ENCODE results near the gene HPCAL1. TPM values are rescaled to one million over a fixed set of nuclear protein-coding genes. Genes with fewer than 3 reads are reported as not detected.

Gene HPCAL1
- total RNA-seq, 6 experiments from 2014 or later, result 36.3 to 60.3 (median 57.2) TPM

GRCh38 chr2:10393640-10393982 is 90.9 kb downstream of the HPCAL1 start:
- Mint-ChIP-seq H3K9me3 (no peaks in the 10 kb centered on the region), H3K4me1 (ENCODE audit: low read depth) (peaks cover 34% of the 10 kb centered on the region), H3K27me3 (ENCODE audit: insufficient read depth) (peaks cover 2% of the 10 kb centered on the region; the same call in 1 of the 2 replicates), H3K27ac (no peak overlapping the region), H3K4me3 (no peak overlapping the region), H3K36me3 (ENCODE audit: low read depth) (no peaks in the 10 kb centered on the region)
- no peak for DNase-seq
- TF ChIP-seq, protein P1, sequence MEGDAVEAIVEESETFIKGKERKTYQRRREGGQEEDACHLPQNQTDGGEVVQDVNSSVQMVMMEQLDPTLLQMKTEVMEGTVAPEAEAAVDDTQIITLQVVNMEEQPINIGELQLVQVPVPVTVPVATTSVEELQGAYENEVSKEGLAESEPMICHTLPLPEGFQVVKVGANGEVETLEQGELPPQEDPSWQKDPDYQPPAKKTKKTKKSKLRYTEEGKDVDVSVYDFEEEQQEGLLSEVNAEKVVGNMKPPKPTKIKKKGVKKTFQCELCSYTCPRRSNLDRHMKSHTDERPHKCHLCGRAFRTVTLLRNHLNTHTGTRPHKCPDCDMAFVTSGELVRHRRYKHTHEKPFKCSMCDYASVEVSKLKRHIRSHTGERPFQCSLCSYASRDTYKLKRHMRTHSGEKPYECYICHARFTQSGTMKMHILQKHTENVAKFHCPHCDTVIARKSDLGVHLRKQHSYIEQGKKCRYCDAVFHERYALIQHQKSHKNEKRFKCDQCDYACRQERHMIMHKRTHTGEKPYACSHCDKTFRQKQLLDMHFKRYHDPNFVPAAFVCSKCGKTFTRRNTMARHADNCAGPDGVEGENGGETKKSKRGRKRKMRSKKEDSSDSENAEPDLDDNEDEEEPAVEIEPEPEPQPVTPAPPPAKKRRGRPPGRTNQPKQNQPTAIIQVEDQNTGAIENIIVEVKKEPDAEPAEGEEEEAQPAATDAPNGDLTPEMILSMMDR (IDR thresholded peaks at IDR 0.05), result no peak

DNA sequence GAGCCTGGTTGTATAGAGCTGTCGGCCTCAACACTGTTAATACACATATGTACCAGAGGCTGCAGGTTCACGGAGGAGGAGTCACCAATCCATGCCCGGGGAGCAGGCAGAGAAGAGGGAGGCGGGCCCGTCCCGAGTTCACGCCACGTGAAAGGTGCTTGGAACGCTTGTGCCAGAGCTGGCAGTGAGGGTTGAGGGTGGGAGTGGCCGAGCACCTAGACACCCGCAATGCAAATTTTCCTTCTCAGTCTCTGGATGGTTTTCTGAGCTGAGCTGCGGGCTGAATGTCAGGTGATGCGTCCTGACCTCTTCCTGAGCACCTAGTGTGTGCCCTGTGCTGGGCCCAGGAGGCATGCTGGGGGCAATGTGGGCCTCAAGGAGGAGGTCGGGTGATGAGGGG is 93.2 kb downstream of the HPCAL1 start:
- H3K4me1 Mint-ChIP-seq (ENCODE audit: low read depth), result peaks cover 11% of the 10 kb centered on the region
- no peaks in the 10 kb centered on the region for H3K9me3 Mint-ChIP-seq
- H3K27me3 Mint-ChIP-seq (ENCODE audit: insufficient read depth), result peaks cover 2% of the 10 kb centered on the region; the same call in 1 of the 2 replicates
- TF ChIP-seq, protein P1 (IDR thresholded peaks at IDR 0.05), result no peak
- no peak overlapping the region for H3K27ac Mint-ChIP-seq
- H3K4me3 Mint-ChIP-seq, result no peak overlapping the region
- DNase-seq, result no peak
- peaks cover 4% of the 10 kb centered on the region; the same call in 1 of the 2 replicates for H3K36me3 Mint-ChIP-seq (ENCODE audit: low read depth)

- Mint-ChIP-seq H3K4me1 (ENCODE audit: low read depth) (peaks cover 12% of the 10 kb centered on the region), H3K36me3 (ENCODE audit: low read depth) (peaks cover 4% of the 10 kb centered on the region; the same call in 1 of the 2 replicates), H3K9me3 (no peaks in the 10 kb centered on the region), H3K4me3 (no peak overlapping the region), H3K27me3 (ENCODE audit: insufficient read depth) (peaks cover 2% of the 10 kb centered on the region; the same call in 1 of the 2 replicates), H3K27ac (no peak overlapping the region)
- TF ChIP-seq, protein P1 (IDR thresholded peaks at IDR 0.05), result no peak
- no peak for DNase-seq
Observed at GRCh38 chr2:10396464-10396863, 93.8 kb downstream of the HPCAL1 start.

GRCh38 chr2:10397297-10397875 is 94.7 kb downstream of the HPCAL1 start:
- peaks cover 2% of the 10 kb centered on the region; the same call in 1 of the 2 replicates for H3K27me3 Mint-ChIP-seq (ENCODE audit: insufficient read depth)
- H3K36me3 Mint-ChIP-seq (ENCODE audit: low read depth), result peaks cover 4% of the 10 kb centered on the region
- H3K4me1 Mint-ChIP-seq (ENCODE audit: low read depth), result peaks cover 18% of the 10 kb centered on the region
- no peak overlapping the region for H3K4me3 Mint-ChIP-seq
- no peak overlapping the region for H3K27ac Mint-ChIP-seq
- H3K9me3 Mint-ChIP-seq, result no peaks in the 10 kb centered on the region
- no peak for DNase-seq
- TF ChIP-seq, protein P1 (IDR thresholded peaks at IDR 0.05), result no peak

DNA sequence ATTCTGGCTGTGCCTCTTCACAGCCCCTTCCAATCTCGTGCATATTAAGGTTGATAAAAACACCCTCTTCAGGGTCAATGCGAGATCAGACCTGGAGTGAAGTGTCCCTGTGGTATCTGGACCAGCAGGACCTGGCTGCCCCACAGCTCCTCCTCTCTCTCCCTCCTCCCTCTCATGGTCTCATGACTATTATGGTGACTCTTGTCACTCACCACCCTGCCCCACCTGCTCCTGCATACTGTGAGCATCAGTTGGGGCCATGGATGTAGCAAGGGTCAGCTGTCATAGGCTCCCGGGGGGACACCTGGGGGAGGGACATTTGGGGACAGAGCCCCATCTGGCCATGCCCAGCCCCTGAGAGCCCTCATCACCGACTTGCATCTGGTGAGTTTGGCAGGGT is 95.2 kb downstream of the HPCAL1 start:
- H3K36me3 Mint-ChIP-seq (ENCODE audit: low read depth), result peaks cover 4% of the 10 kb centered on the region
- H3K4me3 Mint-ChIP-seq, result no peak overlapping the region
- no peak for DNase-seq
- peaks cover 2% of the 10 kb centered on the region; the same call in 1 of the 2 replicates for H3K27me3 Mint-ChIP-seq (ENCODE audit: insufficient read depth)
- no peak overlapping the region for H3K27ac Mint-ChIP-seq
- H3K9me3 Mint-ChIP-seq, result no peaks in the 10 kb centered on the region
- TF ChIP-seq, protein P1 (IDR thresholded peaks at IDR 0.05), result no peak
- H3K4me1 Mint-ChIP-seq (ENCODE audit: low read depth), result peaks cover 20% of the 10 kb centered on the region
